Measurements from ENCODE around the gene FSCN2. TPM values are rescaled to one million over a fixed set of nuclear protein-coding genes. Genes with fewer than 3 reads are reported as not detected.

Gene FSCN2
- polyA plus RNA-seq, 1 donor (not counting 4 experiments of a cell fraction or from before 2014, with no cell fraction given), result not detected

DNA sequence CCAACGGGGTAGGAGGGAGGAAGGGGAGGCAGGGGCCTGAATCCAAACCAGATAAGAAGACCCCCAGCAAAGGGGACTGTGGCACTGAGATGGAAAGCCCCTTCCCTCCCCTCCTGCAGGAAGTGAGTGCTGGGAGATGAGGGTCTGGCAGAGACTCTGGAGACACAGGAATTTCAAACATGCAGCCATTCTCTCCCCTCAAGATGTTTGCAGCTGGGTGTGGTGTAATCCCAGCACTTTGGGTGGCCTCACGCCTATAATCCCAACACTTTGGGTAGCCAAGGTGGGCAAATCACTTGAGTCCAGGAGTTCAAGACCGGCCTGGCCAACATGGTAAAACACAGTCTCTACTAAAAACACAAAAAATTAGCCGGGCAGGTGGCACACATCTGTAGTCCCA lies 57.9 kb downstream of the FSCN2 start:
- DNase-seq (ENCODE audit: low read depth, low spot score), result no peak
- no peak overlapping the region for H3K27ac ChIP-seq (ENCODE audit: control insufficient read depth, insufficient read depth, low read length)
- H3K4me2 ChIP-seq (ENCODE audit: control insufficient read depth, extremely low read depth, insufficient read depth, low read depth, low read length), result no peak overlapping the region
- TF ChIP-seq CTCF (optimal IDR thresholded peaks at IDR 0.05 in 1 of 3, IDR thresholded peaks at IDR 0.05 in 1 of 3, conservative IDR thresholded peaks at IDR 0.05 in 1 of 3; ENCODE audit: extremely low read depth in 1 of 3, insufficient read depth in 2 of 3, low read length in 3 of 3) (no peak), EZH2 (IDR thresholded peaks at IDR 0.05; ENCODE audit: low read length) (no peak)
- H3K4me3 ChIP-seq (ENCODE audit: control insufficient read depth in 2 of 3, extremely low read depth in 1 of 3, insufficient read depth in 2 of 3, low read depth in 1 of 3, low read length in 3 of 3), result no peak overlapping the region
- H2AFZ ChIP-seq (ENCODE audit: control insufficient read depth, low read length), result no peak overlapping the region
- no peaks in the 10 kb centered on the region for H3K9me1 ChIP-seq (ENCODE audit: control insufficient read depth, extremely low read depth, insufficient read depth, low read length)
- no peaks in the 10 kb centered on the region for H3K9me3 ChIP-seq (ENCODE audit: control insufficient read depth, low read depth, low read length)
- H3K9ac ChIP-seq (ENCODE audit: control insufficient read depth, extremely low read depth, insufficient read depth, low read length), result no peak overlapping the region
- dilution Hi-C loops (cut with MboI; ENCODE audit: extremely low pct_ligation_motif_present, low sequenced_read_pairs), result no loop called here
- H3K79me2 ChIP-seq (ENCODE audit: control insufficient read depth, insufficient read depth, low read length), result peaks cover 1% of the 10 kb centered on the region
- no peaks in the 10 kb centered on the region for H4K20me1 ChIP-seq (ENCODE audit: control insufficient read depth, extremely low read depth, insufficient read depth, low read length)
- H3K27me3 ChIP-seq (ENCODE audit: control insufficient read depth, extremely low read depth, insufficient read depth, low read length), result no peaks in the 10 kb centered on the region
- no peak for FAIRE-seq
- H3K36me3 ChIP-seq (ENCODE audit: control insufficient read depth in 2 of 2, extremely low read depth in 1 of 2, insufficient read depth in 2 of 2, low read length in 2 of 2), result peaks cover 28 to 38% of the 10 kb centered on the region in 2 experiments
- peaks cover 8% of the 10 kb centered on the region for H3K4me1 ChIP-seq (ENCODE audit: control insufficient read depth, extremely low read depth, insufficient read depth, low read length)

Small RNA genes lying within 50 kb of the gene (small RNA-seq; reads per million reads assigned to genes)
- 0 reads per million in 3 experiments for gene RF00019 (ENCODE audit: insufficient read length in 3 of 3, low read depth in 3 of 3, low replicate concordance in 1 of 3)

Other genes with a start within 250 kb of the FSCN2 start
- gene SLC38A10, start 233.1 kb upstream of the FSCN2 start, polyA plus RNA-seq, result 16.8 to 21.2 TPM (median 20.9 TPM) in 3 replicates
- gene BAHCC1, start 132.9 kb upstream of the FSCN2 start, polyA plus RNA-seq, result 0.52 to 1.0 TPM (median 0.80 TPM) in 3 replicates
- gene ACTG1, start 15.6 kb upstream of the FSCN2 start, polyA plus RNA-seq, result 1,003 to 6,215 TPM (median 1,867 TPM) in 3 replicates
- gene FAAP100, start 24.0 kb downstream of the FSCN2 start, polyA plus RNA-seq, result 3.8 to 7.4 TPM (median 6.9 TPM) in 3 replicates
- gene NPLOC4, start 108.7 kb downstream of the FSCN2 start, polyA plus RNA-seq, result 64.0 to 76.2 TPM (median 71.7 TPM) in 3 replicates
- gene TSPAN10, start 108.8 kb downstream of the FSCN2 start, polyA plus RNA-seq, result 0.89 to 2.9 TPM (median 1.3 TPM) in 3 replicates
- gene PDE6G, start 128.2 kb downstream of the FSCN2 start, polyA plus RNA-seq, result 0.24 TPM in 1 of 3 replicates, not detected in the others
- 14.7 to 37.4 TPM (median 16.3 TPM) in 3 replicates for gene OXLD1, start 138.2 kb downstream of the FSCN2 start, polyA plus RNA-seq
- gene CCDC137, start 138.4 kb downstream of the FSCN2 start, polyA plus RNA-seq, result 15.4 to 22.3 TPM (median 17.2 TPM) in 3 replicates
- 46.5 to 58.3 TPM (median 48.7 TPM) in 3 replicates for gene ARL16, start 155.4 kb downstream of the FSCN2 start, polyA plus RNA-seq
- gene HGS, start 155.6 kb downstream of the FSCN2 start, polyA plus RNA-seq, result 79.6 to 84.1 TPM (median 81.9 TPM) in 3 replicates
- 78.5 to 96.8 TPM (median 84.2 TPM) in 3 replicates for gene MRPL12, start 175.0 kb downstream of the FSCN2 start, polyA plus RNA-seq
- 12.7 to 18.0 TPM (median 15.9 TPM) in 3 replicates for gene SLC25A10, start 183.9 kb downstream of the FSCN2 start, polyA plus RNA-seq